K562 (cell line): ENCODE measurements around the gene CEP192. TPM values are rescaled to one million over a fixed set of nuclear protein-coding genes. Genes with fewer than 3 reads are reported as not detected.
A peak's percentile ranks its signal among the peaks of the same experiment; 100 is the strongest.

Source experiments
- ATAC-seq: fragments of 200-7000 bp; cut with Tn5 transposase; 3 replicates; pipeline ENCODE4 v1.9.1; 2020; ENCODE audit warnings: moderate library complexity
- BruUV-seq: library from RNA; stranded (reverse); fragments of 400-500 nt; replicated peaks from 2 replicates; lab custom pipeline; 2021; lab: Mats Ljungman, UMichigan
- CTCF ChIA-PET: fragments of 300-600 bp; formaldehyde crosslinking; extraction: SDS; loops from one replicate; lab custom pipeline; 2021; ENCODE audit warnings: low intra/inter-chr PET ratio; lab: Yijun Ruan, JAX
- POLR2A ChIA-PET: fragments of 300-600, 350-650 bp; sonication (Branson Sonifier 250); formaldehyde crosslinking; extraction: SDS; loops from one replicate; lab custom pipeline; 2021; ENCODE audit warnings: antibody characterized with exemption, inconsistent platforms; lab: Yijun Ruan, JAX
- DNase-seq, 4 experiments: peaks; one replicate each; pipeline versions ENCODE4 v3.0.0 to v3.0.0-alpha.2; 2011 to 2018; ENCODE audit warnings: low spot score in 3 of 4, mixed read lengths in 3 of 4; ENCODE audit errors: extremely low read depth in 1 of 4
- FAIRE-seq: peaks from 2 replicates; lab custom pipeline; 2011; peaks lifted over from hg19 to GRCh38; lab: Jason Lieb, UNC
- H2AFZ ChIP-seq: 2 replicates; pipeline ENCODE4 v1.6.0; 2011; ENCODE audit warnings: low read depth, low read length, control low read depth, inconsistent platforms
- H3K27ac ChIP-seq: fragments of 200-600 bp; 3 replicates; pipeline ENCODE4 v1.8.0; 2011; ENCODE audit warnings: low read depth, mild to moderate bottlenecking, control low read depth, inconsistent platforms, low read length, moderate library complexity, mixed read lengths; ENCODE audit errors: extremely low read depth
- H3K27me3 ChIP-seq, 2 experiments: fragments of 300-600 bp in 1 of 2; 2 replicates in 1 of 2; 3 replicates in 1 of 2; pipeline versions ENCODE4 v1.6.0 to v1.8.0; 2011; ENCODE audit warnings: inconsistent platforms in 2 of 2, low read length in 2 of 2, mild to moderate bottlenecking in 1 of 2, mixed read lengths in 1 of 2, moderate library complexity in 1 of 2; ENCODE audit not compliant: control insufficient read depth in 2 of 2, insufficient read depth in 2 of 2
- H3K36me3 ChIP-seq: fragments of 300-600 bp; 3 replicates; pipeline ENCODE4 v1.8.0; 2011; ENCODE audit warnings: mild to moderate bottlenecking, low read length, inconsistent platforms; ENCODE audit not compliant: control insufficient read depth, insufficient read depth
- H3K4me1 ChIP-seq, 2 experiments: fragments of 200-600 bp in 1 of 2; replicated peaks in 1 of 2; 2 replicates in 1 of 2; 3 replicates in 1 of 2; pipeline versions ENCODE4 v1.5.1 to v1.8.0; 2011; ENCODE audit warnings: inconsistent platforms in 2 of 2, low read length in 2 of 2, mild to moderate bottlenecking in 1 of 2, mixed read lengths in 1 of 2, moderate library complexity in 1 of 2; ENCODE audit not compliant: control insufficient read depth in 2 of 2, insufficient read depth in 2 of 2
- H3K4me2 ChIP-seq: 2 replicates; pipeline ENCODE4 v1.6.1; 2011; ENCODE audit warnings: low read length, control low read depth, inconsistent platforms, mixed read lengths; ENCODE audit not compliant: insufficient read depth
- H3K4me3 ChIP-seq: fragments of 200-600 bp; sonication (generic), shearing (Covaris generic); 2 replicates; pipeline ENCODE4 v1.5.1; 2016; ENCODE audit warnings: control low read depth, inconsistent platforms
- H3K79me2 ChIP-seq: fragments of 200-600 bp; 3 replicates; pipeline ENCODE4 v1.8.0; 2011; ENCODE audit warnings: low read length, inconsistent platforms; ENCODE audit not compliant: control insufficient read depth, insufficient read depth
- H3K9ac ChIP-seq, 2 experiments: 2 replicates each; pipeline versions ENCODE4 v1.6.0 to v1.6.1; 2011; ENCODE audit warnings: low read depth in 2 of 2, low read length in 2 of 2, control low read depth in 1 of 2, inconsistent platforms in 1 of 2, mild to moderate bottlenecking in 1 of 2, mixed read lengths in 1 of 2; ENCODE audit not compliant: insufficient read depth in 1 of 2
- H3K9me1 ChIP-seq: one replicate; pipeline ENCODE4 v1.6.0; 2011; ENCODE audit warnings: inconsistent platforms, mild to moderate bottlenecking, low read length, moderate library complexity; ENCODE audit not compliant: control insufficient read depth, insufficient read depth
- H3K9me3 ChIP-seq: replicated peaks from 2 replicates; pipeline ENCODE4 v1.5.1; 2011; ENCODE audit warnings: low read depth, low read length, inconsistent platforms; ENCODE audit not compliant: control insufficient read depth, insufficient read depth
- H4K20me1 ChIP-seq: replicated peaks from 2 replicates; pipeline ENCODE4 v1.6.1; 2011; ENCODE audit warnings: low read length, inconsistent platforms, mixed read lengths; ENCODE audit not compliant: control insufficient read depth, insufficient read depth
- ARID2 ChIP-seq: fragments of 450-650 bp; IDR thresholded peaks from 2 replicates; pipeline ENCODE4 v1.6.1; 2017; ENCODE audit warnings: antibody characterized with exemption, mild to moderate bottlenecking
- ESRRB ChIP-seq: fragments of 250-450 bp; sonication (Bioruptor Pico); IDR thresholded peaks from 2 replicates; pipeline ENCODE4 v1.5.0; 2020; ENCODE audit warnings: mild to moderate bottlenecking, moderate library complexity, borderline replicate concordance
- FOXK2 ChIP-seq, 2 experiments: fragments of 450-650 bp; IDR thresholded peaks in 1 of 2; conservative IDR thresholded peaks in 1 of 2; 2 replicates each; pipeline ENCODE4 v1.6.1; 2016; ENCODE audit warnings: low read depth in 2 of 2, mild to moderate bottlenecking in 1 of 2
- PHF8 ChIP-seq: fragments of 200-600 bp; sonication (generic); IDR thresholded peaks from 2 replicates; pipeline ENCODE4 v1.6.1; 2012; ENCODE audit warnings: mixed run types, mild to moderate bottlenecking, inconsistent platforms, low read length, moderate library complexity, borderline replicate concordance
- PRDM10 ChIP-seq: fragments of 450-650 bp; IDR thresholded peaks from 2 replicates; pipeline ENCODE4 v1.6.1; 2018; ENCODE audit not compliant: partially characterized antibody
- SREBF1 ChIP-seq: fragments of 150-350 bp; IDR thresholded peaks from 2 replicates; pipeline ENCODE4 v1.6.1; 2014; ENCODE audit warnings: antibody characterized with exemption, low read depth, low read length, borderline replicate concordance
- SRSF9 ChIP-seq: fragments of 200-400 bp; formaldehyde crosslinking; IDR thresholded peaks from 2 replicates; pipeline ENCODE4 v1.6.1; 2017; ENCODE audit warnings: low read depth, low read length, borderline replicate concordance
- TCF3 ChIP-seq: sonication (generic); formaldehyde crosslinking; IDR thresholded peaks from 2 replicates; pipeline ENCODE4 v1.4.0; 2020; ENCODE audit warnings: mild to moderate bottlenecking, missing genetic modification reagents
- TFE3 ChIP-seq: fragments of 450-650 bp; formaldehyde crosslinking; IDR thresholded peaks from 2 replicates; pipeline ENCODE4 v1.4.0; 2020; ENCODE audit warnings: mild to moderate bottlenecking, mixed read lengths
- TOE1 ChIP-seq, 2 experiments: fragments of 450-650 bp in 1 of 2; sonication (generic) in 1 of 2; formaldehyde crosslinking in 1 of 2; IDR thresholded peaks; 2 replicates each; pipeline versions ENCODE4 v1.7.1 to v1.8.0; 2016 to 2022; ENCODE audit warnings: borderline replicate concordance in 2 of 2, mild to moderate bottlenecking in 2 of 2, antibody characterized with exemption in 1 of 2, inconsistent platforms in 1 of 2, low read depth in 1 of 2, missing genetic modification reagents in 1 of 2, moderate library complexity in 1 of 2
- ZNF165 ChIP-seq: fragments of 250-450 bp; sonication (Bioruptor Pico); IDR thresholded peaks from 2 replicates; pipeline ENCODE4 v1.4.0; 2020; ENCODE audit warnings: borderline replicate concordance
- ZNF174 ChIP-seq: fragments of 250-450 bp; sonication (Bioruptor Pico); IDR thresholded peaks from 2 replicates; pipeline ENCODE4 v1.4.0; 2020; ENCODE audit warnings: mild to moderate bottlenecking
- ZNF589 ChIP-seq: fragments of 200-800 bp; sonication (Bioruptor generic); IDR thresholded peaks from 2 replicates; pipeline ENCODE4 v1.6.1; 2016; ENCODE audit warnings: low read depth, missing genetic modification characterization, missing compliant biosample characterization
- ZNF780A ChIP-seq: fragments of 250-450 bp; sonication (Bioruptor Pico); IDR thresholded peaks from 2 replicates; pipeline ENCODE4 v1.5.0; 2021; ENCODE audit warnings: mild to moderate bottlenecking
- WGBS: fragments of 100-300 bp; shearing (Covaris generic); methylation state at CpG from one replicate; pipeline ENCODE4 v1.1.6; 2016; ENCODE audit warnings: low coverage, mixed read lengths; ENCODE audit not compliant: insufficient coverage; ENCODE audit errors: missing lambda C conversion rate; 5-methylcytosine and 5-hydroxymethylcytosine counted together
- in situ Hi-C: fragments of 300-500 bp; cut with MboI; formaldehyde crosslinking; loops from 4 replicates; pipeline ENCODE4 v1.15.0; 2018; ENCODE audit warnings: inconsistent platforms, mixed read lengths
- intact Hi-C: fragments of 100-400 bp; cut with micrococcal nuclease; formaldehyde crosslinking; loops from 2 replicates; pipeline ENCODE4 v1.14.2; 2022
- polyA plus RNA-seq, 8 experiments: library from polyadenylated mRNA; depleted of rRNA in 4 of 8; stranded (reverse) in 5 of 8; unstranded in 3 of 8; fragments of >200 nt; fragmentation: Nextera tagmentation in 2 of 8; fragmentation: Illumina TruSeq in 1 of 8; extraction: Ambion mirVana in 2 of 8; extraction: Trizol in 1 of 8; gene quantifications; 2 replicates each; pipeline versions ENCODE4 v1.2.1 to v1.2.3, GENCODE V29; 2011 to 2014; ENCODE audit warnings: inconsistent platforms in 1 of 8, missing spikeins in 1 of 8
- total RNA-seq, 7 experiments: library from RNA; depleted of rRNA in 6 of 7; stranded (reverse); fragments of >200 nt in 6 of 7; fragmentation: Illumina TruSeq in 2 of 7; extraction: Trizol in 2 of 7; gene quantifications; 2 replicates each; pipeline versions ENCODE4 v1.2.1 to v1.2.3, GENCODE V29; 2011 to 2021; ENCODE audit warnings: low replicate concordance in 1 of 7

The CEP192 gene
- total and polyA plus RNA-seq, 9 of the 15 experiments (the other 6 are each of a cell fraction or from before 2014, with no cell fraction given), result 14.4 to 54.4 (median 35.8) TPM

GRCh38 chr18:13163167-13163927, 172.2 kb downstream of the CEP192 start:
- H3K9me3 ChIP-seq, result no peaks in the 10 kb centered on the region
- BruUV-seq, result no TSS peak
- no peaks in the 10 kb centered on the region for H3K9me1 ChIP-seq
- H3K4me2 ChIP-seq, result no peak overlapping the region
- intact Hi-C loops (loop anchor here (10.0 kb wide), 1 partner anchor 51 kb away; the partner anchor contains the start of gene LDLRAD4), in situ Hi-C loops (no loop called here)
- no peaks in the 10 kb centered on the region for H3K79me2 ChIP-seq
- CTCF ChIA-PET, result no interaction called here
- ATAC-seq, result no peak
- no peaks in the 10 kb centered on the region; a peak in 1 of 5 replicates for H3K4me1 ChIP-seq
- WGBS, result 3% methylated on average over 12 of the region's 12 CpGs
- FAIRE-seq, result no peak
- DNase-seq, result peak in 2 of 4 experiments; percentile 3 to 4
- peaks cover 18 to 44% of the 10 kb centered on the region in 2 experiments for H3K27me3 ChIP-seq
- H2AFZ ChIP-seq, result no peak overlapping the region
- no peak overlapping the region for H3K27ac ChIP-seq
- no peak overlapping the region for H3K4me3 ChIP-seq
- H4K20me1 ChIP-seq, result no peaks in the 10 kb centered on the region; the same call in 1 of the 2 replicates
- H3K9ac ChIP-seq, result no peak overlapping the region
- POLR2A ChIA-PET, result no interaction called here
- no peaks in the 10 kb centered on the region for H3K36me3 ChIP-seq
- no peak for TF ChIP-seq TOE1 (IDR thresholded peaks at IDR 0.05; ENCODE audit: borderline replicate concordance)
- TF ChIP-seq TOE1 (CRISPR knock-in tag; IDR thresholded peaks at IDR 0.05; ENCODE audit: borderline replicate concordance, low read depth), result no peak
- TF ChIP-seq ESRRB (CRISPR knock-in tag), result no peak
- no peak for TF ChIP-seq ZNF174 (CRISPR knock-in tag)
- no peak for TF ChIP-seq ZNF589
- no peak for TF ChIP-seq ZNF165 (CRISPR knock-in tag)
- TF ChIP-seq PHF8, result no peak
- TF ChIP-seq FOXK2 (conservative IDR thresholded peaks at IDR 0.05 in 1 of 2, IDR thresholded peaks at IDR 0.05 in 1 of 2; ENCODE audit: low read depth in 2 of 2), result no peak
- TF ChIP-seq PRDM10, result no peak
- no peak for TF ChIP-seq SREBF1
- no peak for TF ChIP-seq ARID2
- TF ChIP-seq ZNF780A (CRISPR knock-in tag), result no peak
- no peak for TF ChIP-seq SRSF9
- no peak for TF ChIP-seq TCF3 (CRISPR knock-in tag)
- TF ChIP-seq TFE3 (CRISPR knock-in tag), result no peak
